ENCODE results near the gene KRTAP1-4.
"Not testable (repeated sequence)": the region's sequence is repeated elsewhere in the genome, so short reads cannot be mapped to it uniquely, and the experiment has no call there.

KRTAP1-4 gene, protein sequence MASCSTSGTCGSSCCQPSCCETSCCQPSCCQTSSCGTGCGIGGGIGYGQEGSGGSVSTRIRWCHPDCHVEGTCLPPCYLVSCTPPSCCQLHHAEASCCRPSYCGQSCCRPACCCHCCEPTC

DNA sequence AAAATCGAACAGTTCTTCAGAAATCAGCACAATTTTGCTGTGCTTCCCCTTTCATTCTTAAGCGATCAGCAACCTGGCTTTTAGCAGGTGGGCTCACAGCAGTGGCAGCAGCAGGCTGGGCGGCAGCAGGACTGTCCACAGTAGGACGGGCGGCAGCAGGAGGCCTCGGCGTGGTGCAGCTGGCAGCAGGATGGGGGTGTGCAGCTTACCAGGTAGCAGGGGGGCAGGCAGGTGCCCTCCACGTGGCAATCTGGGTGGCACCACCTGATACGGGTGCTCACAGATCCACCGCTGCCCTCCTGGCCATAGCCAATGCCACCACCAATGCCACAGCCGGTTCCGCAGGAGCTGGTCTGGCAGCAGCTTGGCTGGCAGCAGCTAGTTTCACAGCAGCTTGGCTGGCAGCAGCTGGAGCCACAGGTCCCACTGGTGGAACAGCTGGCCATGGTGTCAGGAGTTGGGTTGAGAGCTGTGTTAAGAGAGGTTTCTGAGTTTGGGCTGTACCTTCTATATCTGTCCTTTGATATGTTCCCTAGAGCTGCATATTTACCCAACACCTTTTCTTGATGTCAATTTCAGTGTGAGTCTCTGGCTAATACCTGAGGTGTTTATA, at the start of gene KRTAP1-4:
Gene KRTAP1-4, minus strand, starts transcription at position 563 of the 613 bp plus-strand sequence. Its CDS starts 117 bp downstream, at position 446.
- DNase-seq = no peak

DNA sequence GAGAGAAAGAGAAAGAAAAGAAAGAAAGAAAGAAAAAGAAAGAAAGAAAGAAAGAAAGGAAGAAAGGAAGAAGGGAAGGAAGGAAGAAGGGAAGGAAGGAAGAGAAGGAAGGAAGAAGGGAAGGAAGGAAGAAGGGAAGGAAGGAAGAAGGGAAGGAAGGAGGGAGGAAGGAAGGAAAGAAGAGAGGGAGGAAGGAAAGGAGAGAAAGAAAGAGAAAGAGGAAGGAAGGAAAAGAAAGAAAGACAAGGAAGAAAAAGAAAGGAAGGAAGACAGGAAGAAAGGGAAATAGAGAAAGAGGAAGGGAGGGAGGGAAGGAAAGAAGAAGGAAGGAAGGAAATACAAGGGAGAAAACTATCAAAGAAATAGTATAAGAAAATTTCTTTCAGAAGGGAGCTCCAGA, 46.8 kb upstream of the KRTAP1-4 start:
- DNase-seq = no peak

DNA sequence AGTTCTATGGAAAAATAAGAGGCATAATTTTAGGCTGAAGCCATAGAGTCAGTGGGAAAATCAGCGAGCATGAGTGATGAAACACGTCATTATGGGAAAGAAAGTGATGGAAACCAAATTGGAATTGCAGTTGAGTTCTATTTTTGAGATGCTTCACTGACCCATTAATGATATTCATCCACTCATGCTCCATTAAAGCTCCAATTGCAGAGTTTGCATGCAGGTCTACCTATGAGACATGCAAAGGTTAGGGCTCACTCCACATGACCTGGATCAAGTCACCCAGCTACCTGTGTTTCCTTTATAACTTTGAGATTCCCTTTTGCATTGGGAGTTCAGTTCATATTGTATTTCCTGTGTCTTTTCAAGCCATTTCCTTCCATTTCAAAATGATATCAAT, 43.7 kb upstream of the KRTAP1-4 start:
- no peak for DNase-seq

DNA sequence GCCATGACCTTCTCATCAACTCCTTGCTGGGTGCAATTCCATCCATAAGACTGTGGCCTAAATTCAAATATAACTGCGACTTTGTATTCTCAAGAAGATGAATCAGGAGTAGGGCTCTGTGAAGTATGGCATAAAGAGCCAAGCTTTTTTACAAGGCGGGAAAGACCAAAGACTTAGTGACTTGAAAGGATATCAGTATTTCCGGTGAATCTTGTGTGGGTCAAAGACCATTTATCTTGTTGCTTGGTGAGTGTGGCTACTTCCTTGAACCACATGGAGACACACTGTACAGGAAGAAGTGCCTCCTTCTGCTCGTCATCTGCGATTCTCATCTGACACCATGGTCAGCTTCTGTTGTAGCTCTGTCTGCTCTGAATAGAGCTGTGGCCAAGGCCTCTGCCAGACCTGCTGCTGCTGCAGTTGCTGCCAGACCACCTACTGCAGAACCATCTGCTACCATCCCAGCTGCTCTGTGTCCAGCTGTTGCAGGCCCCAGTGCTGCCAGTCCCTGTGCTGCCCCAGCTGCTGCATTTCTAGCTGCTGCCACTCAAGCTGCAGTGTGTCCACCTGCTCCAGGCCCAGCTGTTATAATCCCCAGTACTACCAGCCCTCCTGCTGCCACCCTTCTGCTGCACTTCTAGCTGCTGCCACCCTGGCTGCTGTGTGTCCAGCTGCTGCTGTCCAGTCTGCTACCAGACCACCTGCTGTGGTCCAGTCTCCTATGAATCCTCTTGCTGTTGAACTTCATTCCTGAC, 41.8 kb upstream of the KRTAP1-4 start:
- DNase-seq = no peak

DNA sequence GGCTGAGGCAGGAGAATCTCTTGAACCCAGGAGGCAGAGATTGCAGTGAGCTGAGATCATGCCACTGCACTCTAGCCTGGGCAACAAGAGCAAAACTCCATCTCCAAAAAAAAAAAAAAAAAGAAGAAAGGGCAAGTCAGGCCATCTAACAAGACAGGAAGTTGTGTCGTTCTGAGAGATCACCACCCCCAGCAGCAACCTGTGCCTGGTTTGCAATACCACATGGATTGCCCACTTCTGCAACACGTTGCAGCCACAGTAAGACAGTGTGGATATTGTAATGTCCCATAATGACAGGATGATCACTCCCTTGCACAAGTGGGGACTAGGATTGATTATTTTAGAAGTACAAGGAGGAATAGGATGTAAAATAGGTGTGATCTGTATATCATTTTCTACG, 39.0 kb upstream of the KRTAP1-4 start:
- DNase-seq = no peak

DNA sequence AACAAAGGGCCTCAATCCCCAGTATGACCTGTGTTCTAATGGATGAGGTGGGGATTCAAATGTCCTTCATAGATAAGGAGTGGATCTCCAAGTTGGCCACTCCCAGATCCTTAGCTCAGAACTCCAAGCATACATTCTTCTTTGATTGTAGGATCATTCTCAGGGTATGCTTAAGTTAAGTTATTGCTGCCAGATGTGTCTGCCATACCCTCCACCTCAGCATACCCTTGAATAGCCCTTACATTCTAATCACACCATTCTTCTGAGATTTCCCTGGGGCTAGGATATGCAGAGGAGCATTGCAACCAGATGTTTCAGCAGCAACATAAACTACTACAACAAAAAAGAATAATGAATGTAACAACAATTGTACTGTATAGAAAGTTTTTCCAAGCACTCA, 37.3 kb upstream of the KRTAP1-4 start:
- no peak for DNase-seq

DNA sequence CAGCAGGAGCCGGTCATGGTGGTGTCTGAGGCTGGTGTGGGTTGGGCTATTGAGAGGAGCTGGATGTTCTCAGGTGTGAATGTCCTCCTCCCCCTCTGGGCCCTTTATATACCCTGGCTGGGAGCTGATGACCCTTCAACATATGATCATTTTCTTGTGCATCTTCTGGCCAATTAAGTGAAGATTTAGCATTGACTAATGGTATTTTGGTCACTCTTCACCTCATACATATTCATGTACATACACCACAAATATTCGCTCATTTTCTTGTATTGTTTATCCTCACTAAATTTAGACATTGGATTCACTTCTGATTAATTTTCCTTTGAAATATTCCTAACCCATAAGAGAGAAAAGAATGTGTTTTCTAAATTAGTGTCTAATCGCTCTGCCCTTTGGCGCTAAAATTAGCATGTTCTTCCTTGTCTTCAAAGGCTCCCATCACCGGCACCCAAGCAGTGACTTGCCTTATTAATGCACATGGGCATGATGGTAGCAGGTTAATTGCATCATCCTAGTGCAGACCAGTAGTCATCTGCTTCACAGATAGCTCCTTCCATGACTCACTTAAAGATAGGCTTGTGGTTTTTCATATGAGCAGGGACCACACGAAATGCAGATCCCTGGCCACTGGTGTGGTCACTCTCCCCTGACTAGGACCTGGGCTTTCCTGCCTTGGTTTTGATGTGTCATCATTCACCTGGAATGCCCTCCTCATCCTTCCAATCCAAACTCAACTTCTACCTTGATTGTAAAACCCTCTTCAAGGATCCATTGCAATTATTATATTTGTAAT, 36.0 kb upstream of the KRTAP1-4 start, which contains the start of gene KRTAP2-4:
Gene KRTAP2-4, minus strand, starts transcription at position 51 of the 796 bp plus-strand sequence. Its CDS starts 34 bp downstream, at position 17.
- no peak for DNase-seq

DNA sequence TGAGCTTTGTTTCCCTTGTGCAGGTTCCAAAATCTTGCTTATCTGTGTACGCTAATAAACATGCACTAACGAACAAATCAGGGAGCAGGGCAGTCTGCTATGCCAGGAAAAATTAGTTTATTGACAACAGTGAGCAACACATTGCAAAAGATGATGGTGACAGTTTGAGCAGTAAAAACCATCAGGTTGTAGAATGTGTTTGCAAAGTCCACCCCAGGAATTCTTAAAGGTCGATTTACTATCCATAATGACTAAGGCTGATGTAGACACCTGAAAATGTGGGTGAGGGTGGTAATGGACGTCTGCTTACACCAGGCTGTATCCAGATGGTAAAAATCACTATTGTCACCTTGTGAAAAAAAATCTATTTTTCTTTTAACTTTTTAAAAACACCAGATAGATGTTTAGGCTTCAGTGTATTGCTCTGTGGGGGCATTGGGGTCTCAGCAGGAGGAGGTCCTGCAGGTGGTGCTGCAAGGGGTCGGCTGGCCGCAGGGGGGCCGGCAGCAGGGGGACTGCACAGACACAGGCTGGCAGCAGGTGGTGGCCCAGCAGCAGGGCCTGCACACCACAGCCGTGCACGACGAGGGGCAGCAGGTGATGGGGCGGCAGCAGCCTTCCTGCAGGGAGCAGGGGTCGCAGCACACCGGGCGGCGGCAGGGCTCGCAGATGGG, 35.2 kb upstream of the KRTAP1-4 start:
- DNase-seq = not testable (repeated sequence)

DNA sequence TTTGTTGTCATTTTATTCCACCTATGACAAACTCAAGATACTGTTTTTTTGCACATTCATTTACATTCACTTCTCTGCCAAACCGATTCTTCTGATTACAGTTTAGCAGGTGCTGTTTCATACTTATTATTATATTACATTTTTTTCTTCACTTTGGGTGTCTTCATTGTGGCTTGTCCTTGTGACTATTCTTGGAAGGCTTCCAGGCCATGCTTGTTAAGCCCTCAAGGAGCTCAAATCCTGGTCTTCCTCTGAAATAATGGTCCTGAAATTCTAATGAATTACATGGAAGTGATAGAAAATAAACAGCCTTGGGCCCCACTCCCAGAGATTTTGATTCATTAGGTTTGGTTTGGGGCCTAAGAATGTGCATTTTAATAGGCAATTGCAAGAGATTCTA, 34.3 kb upstream of the KRTAP1-4 start:
- DNase-seq = no peak

DNA sequence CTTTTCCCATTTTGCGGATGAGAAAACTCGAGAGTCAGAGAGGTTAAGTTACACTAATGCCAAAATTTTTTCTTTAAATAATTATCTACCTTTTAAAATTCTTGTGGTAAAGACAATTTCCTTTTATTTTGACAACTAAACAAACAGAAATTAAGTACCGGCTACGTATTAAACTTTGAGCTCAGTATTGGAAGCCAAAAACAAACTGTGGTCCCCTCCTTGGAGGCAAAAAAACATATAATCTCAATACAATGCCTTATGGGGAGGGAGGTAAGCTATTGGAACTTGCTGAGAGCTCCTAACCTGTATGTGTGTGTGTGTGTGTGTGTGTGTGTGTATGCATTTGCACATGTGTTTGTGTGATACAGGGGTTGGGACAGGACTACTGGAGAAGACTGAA, 33.5 kb upstream of the KRTAP1-4 start:
- DNase-seq = no peak

DNA sequence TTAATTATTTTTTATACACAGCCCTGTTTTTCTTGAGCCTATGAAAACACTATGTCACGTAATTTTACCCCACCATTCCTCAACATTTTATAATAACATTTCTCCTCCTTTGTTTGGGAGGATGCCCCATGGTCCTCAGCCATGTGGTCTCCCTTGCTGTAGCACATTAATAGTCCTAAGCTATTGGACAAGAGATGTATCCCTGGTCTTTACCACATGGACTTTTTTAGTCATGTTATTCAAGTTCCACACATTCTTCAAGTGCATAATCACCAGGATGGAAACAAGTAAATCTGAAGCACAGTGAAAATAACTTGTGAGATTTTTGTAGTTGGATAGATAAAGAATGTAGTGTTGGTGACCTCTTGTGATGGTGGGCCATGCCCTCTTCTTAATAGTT, 32.0 kb upstream of the KRTAP1-4 start:
- no peak for DNase-seq

DNA sequence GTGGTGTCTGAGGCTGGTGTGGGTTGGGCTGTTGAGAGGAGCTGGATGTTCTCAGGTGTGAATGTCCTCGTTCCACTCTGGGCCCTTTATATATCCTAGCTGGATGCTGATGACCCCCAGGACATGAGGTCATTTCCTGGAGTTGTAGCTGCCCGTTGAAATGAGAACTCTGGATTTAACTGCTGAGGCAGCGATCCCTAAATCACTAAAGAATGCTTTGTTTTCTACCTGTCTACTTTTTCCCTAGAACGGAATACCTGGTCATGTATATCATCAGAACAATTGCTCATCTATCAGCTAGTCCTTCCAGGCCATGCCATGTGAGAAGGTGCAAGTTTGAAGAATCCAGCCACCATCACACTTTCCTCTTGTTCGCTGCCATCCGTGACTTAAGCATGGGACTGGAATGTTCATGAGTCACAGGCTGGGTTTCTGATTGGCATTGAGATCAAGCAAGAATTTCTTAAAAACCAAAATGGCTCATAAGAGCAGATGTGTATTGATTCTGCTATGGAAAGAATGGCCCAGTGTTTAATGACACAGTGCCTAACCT, 30.1 kb upstream of the KRTAP1-4 start, which contains the start of gene KRTAP2-3:
Gene KRTAP2-3, minus strand, starts transcription at position 63 of the 553 bp plus-strand sequence. CDS start 64 bp downstream, outside the sequence.
- no peak for DNase-seq

DNA sequence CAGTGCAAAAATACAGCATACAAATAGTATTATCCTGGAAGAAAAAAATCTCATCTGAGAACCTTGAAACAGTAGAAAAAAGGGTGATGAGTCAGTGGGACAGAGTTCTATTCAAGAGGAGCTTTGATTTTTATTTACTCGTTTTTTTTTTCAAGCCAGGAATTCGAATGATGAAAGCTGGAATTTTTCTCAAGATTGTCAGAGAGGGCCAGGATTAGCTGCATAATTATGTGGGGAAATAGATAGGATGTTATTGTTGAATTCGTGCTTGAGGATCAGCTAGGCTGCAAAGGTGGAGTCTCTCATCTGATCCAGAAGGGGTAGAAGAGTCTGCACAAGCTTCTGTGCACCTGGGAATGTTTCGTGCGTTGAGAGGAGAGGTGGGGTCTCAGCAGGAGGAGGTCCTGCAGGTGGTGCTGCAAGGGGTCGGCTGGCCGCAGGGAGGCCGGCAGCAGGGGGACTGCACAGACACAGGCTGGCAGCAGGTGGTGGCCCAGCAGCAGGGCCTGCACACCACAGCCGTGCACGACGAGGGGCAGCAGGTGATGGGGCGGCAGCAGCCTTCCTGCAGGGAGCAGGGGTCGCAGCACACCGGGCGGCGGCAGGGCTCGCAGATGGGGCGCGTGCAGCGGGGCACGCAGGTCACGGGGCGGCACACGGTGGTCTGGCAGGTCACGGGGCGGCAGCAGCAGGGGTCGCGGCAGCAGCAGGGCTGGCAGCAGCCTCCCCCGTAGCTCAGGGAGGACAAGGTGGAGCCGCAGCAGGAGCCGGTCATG, 29.5 kb upstream of the KRTAP1-4 start:
- DNase-seq = not testable (repeated sequence)

DNA sequence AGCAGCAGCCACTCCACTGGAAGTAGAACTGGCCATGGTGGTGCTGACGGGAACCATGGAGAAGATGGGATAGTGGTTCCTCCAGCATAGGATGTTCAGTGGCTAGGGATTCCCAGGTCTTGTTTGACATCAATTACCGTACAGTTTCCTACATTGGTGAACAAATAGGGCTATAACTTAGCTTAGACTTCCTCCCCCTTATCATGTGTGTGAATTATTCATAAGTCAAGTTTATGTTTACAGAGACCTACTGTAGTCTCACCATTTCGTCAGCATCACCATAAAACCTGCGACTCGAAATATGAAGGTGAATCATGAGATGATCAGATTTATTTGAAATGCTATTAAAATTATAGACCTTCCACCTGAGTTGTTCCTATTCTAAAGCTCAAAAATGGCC, 28.7 kb upstream of the KRTAP1-4 start:
- DNase-seq = no peak

DNA sequence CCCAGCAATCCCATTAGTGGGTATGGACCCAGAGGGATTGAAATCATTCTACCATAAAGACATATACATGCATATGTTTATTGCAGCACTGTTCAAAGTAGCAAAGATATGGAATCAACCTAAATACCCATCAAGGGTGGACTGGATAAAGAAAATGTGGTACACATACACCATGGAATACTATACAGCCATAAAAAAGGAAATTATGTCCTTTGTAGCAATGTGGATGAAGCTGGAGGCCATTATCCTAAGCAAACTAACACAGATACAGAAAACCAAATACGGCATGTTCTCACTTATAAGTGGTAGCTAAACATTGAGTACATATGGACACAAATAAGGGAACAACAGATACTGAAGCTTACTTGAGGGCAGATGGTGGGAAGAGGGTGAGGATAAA, 27.6 kb upstream of the KRTAP1-4 start:
- no peak for DNase-seq

DNA sequence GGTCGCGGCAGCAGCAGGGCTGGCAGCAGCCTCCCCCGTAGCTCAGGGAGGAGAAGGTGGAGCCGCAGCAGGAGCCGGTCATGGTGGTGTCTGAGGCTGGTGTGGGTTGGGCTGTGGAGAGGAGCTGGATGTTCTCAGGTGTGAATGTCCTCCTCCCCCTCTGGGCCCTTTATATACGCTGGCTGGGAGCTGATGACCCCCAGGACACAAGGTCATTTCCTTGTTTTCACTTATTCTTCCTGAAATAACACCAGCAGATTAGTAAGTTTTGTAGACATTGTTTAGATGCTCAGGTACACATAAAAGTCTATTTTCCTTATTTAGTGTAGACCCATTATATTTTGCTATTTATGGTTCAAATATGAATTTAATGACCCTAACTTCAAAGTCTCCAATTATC, 25.1 kb upstream of the KRTAP1-4 start, which contains the start of gene KRTAP2-2:
Gene KRTAP2-2, minus strand, starts transcription at position 101 of the 400 bp plus-strand sequence. Its CDS starts 19 bp downstream, at position 82.
- DNase-seq = not testable (repeated sequence)

DNA sequence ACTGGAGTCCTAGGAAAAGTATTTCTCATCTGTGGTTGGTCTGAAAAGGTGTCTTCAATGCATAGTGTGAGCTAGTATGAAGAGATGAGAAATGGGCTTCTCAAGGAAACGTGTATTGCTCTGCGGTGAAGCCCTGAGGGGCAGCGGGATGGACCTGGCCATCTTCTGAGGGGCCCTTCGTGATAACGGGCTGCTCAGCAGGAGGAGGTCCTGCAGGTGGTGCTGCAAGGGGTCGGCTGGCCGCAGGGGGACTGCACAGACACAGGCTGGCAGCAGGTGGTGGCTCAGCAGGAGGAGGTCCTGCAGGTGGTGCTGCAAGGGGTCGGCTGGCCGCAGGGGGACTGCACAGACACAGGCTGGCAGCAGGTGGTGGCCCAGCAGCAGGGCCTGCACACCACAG, 24.6 kb upstream of the KRTAP1-4 start:
- not testable (repeated sequence) for DNase-seq

DNA sequence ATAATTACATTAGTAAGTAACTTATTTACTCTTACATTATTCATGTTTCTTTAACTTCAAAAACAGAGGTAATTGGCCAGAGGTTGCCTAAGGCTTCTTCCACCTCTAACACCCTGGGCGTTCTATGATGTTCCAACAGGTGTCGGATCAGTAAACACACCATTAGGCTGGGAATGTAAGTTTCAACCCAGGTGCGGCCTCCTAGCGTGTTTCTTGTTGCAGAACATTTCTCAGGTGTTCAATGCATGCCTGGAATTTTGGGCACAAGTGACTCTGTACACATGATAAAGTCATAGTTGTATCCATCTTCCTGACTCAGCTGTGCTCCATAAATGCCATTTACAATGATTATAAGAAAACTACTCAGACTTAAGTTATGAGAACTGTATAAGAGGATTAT, 24.0 kb upstream of the KRTAP1-4 start:
- DNase-seq = no peak

DNA sequence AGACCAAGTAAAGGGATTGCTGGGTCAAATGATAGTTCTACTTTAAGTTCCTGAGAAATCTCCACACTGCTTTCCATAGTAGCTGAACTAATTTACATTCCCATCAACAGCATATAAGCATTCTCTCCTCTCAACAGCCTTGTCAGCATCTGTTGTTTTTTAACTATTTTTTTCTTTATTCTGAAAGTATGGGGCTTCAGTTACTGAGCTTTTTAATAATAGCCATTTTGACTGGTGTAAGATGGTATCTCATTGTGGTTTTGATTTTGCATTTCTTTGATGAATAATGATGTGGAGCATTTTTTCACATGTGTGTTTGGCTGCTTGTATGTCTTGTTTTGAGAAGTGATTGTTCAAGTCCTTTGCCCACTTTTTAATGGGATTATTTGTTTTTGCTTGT, 22.6 kb upstream of the KRTAP1-4 start:
- no peak for DNase-seq

DNA sequence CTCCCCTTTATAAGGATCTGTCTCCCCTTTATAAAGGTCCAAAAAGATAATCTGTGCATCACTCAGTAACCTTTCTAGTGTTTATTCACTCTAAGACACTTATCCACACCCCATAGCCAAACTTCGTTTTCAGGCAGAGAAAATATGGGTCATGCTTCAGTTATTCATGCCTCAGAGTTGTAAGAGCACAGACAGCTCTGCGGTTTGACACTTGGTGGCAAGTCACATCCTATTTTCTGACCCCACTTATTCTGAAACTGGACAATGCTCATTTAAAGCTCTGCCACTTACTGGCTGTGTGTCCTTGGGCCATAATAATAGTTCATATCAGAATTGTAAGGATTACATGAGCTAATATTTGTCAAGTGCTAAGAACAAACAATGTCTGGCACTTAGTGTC, 19.1 kb upstream of the KRTAP1-4 start:
- DNase-seq = no peak

DNA sequence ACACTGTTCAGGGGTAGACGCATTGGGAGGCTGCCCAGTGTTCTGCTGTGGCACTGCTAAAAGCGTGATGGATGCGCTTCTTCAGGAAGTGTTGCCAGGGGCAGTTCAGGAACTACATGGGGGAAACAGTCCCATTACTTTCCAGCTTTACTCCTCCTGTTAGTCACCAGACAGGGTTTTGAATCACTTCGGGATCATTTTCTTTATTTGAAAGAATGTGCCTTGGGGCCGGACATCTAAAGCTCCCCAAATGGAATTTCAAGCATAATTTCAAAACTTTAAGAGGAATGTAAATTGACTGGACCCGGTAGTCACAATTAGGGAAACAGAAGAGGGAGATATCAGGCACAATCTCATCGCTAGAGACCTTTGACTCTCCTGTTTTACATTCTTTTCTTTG, 18.4 kb upstream of the KRTAP1-4 start:
- DNase-seq = no peak
